ENCODE measurements around the gene RIMBP2.

Gene RIMBP2

DNA sequence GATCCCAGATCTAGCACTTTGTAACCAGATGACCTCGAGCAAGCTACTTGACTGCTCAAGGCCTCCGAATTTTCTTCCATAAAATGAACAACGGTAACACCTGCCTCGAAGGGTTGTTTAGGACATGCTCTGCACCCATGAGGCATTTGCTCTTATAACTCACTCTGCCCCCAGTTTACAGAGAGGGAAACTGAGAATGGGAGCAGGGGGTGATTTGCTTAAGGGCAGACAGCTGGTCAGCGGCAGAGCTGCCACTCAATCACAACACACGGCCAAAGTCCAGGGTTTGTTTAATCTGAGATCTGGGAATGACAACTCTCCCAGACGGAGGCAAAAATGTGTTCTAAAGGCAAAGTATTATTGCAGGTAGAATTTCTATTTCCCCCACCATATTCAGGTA lies 156.3 kb downstream of the RIMBP2 start:
- DNase-seq: no peak
- no peaks in the 10 kb centered on the region for H3K4me1 ChIP-seq (ENCODE audit: low read length)
- no peaks in the 10 kb centered on the region for H3K36me3 ChIP-seq (replicated peaks; ENCODE audit: insufficient read depth, low read length)
- H2AFZ ChIP-seq (ENCODE audit: low read length): no peak overlapping the region
- no peaks in the 10 kb centered on the region for H3F3A ChIP-seq (ENCODE audit: insufficient read depth, low read length)
- H3K4me2 ChIP-seq (ENCODE audit: low read depth, low read length): no peak overlapping the region
- no peaks in the 10 kb centered on the region for H3K9me3 ChIP-seq (replicated peaks; ENCODE audit: insufficient read depth, low read length)
- H3K27ac ChIP-seq (ENCODE audit: low read length): no peak overlapping the region
- TF ChIP-seq EZH2 (optimal IDR thresholded peaks at IDR 0.05; ENCODE audit: low read depth, low read length) (no peak), EZH2phosphoT487 (IDR thresholded peaks at IDR 0.05; ENCODE audit: low read length) (no peak)
- TF ChIP-seq, protein P1, sequence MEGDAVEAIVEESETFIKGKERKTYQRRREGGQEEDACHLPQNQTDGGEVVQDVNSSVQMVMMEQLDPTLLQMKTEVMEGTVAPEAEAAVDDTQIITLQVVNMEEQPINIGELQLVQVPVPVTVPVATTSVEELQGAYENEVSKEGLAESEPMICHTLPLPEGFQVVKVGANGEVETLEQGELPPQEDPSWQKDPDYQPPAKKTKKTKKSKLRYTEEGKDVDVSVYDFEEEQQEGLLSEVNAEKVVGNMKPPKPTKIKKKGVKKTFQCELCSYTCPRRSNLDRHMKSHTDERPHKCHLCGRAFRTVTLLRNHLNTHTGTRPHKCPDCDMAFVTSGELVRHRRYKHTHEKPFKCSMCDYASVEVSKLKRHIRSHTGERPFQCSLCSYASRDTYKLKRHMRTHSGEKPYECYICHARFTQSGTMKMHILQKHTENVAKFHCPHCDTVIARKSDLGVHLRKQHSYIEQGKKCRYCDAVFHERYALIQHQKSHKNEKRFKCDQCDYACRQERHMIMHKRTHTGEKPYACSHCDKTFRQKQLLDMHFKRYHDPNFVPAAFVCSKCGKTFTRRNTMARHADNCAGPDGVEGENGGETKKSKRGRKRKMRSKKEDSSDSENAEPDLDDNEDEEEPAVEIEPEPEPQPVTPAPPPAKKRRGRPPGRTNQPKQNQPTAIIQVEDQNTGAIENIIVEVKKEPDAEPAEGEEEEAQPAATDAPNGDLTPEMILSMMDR (IDR thresholded peaks at IDR 0.05; ENCODE audit: low read length): no peak
- H4K20me1 ChIP-seq (ENCODE audit: insufficient read depth, low read length): no peaks in the 10 kb centered on the region
- no peaks in the 10 kb centered on the region for H3K79me2 ChIP-seq (ENCODE audit: low read length)
- no peak overlapping the region for H3K4me3 ChIP-seq (ENCODE audit: low read length)
- no peaks in the 10 kb centered on the region for H3K27me3 ChIP-seq (replicated peaks; ENCODE audit: insufficient read depth, low read length)
- H3K9me2 ChIP-seq (replicated peaks; ENCODE audit: insufficient read depth, low read length): no peaks in the 10 kb centered on the region
- no peak overlapping the region for H3K9ac ChIP-seq (ENCODE audit: low read length)

GRCh38 chr12:130557886-130558765 lies 158.0 kb downstream of the RIMBP2 start:
- no peak overlapping the region for H2AFZ ChIP-seq (ENCODE audit: low read length)
- no peaks in the 10 kb centered on the region for H3K4me1 ChIP-seq (ENCODE audit: low read length)
- no peaks in the 10 kb centered on the region for H3K9me3 ChIP-seq (replicated peaks; ENCODE audit: insufficient read depth, low read length)
- no peak for DNase-seq
- no peak overlapping the region for H3K4me2 ChIP-seq (ENCODE audit: low read depth, low read length)
- no peak overlapping the region for H3K9ac ChIP-seq (ENCODE audit: low read length)
- no peaks in the 10 kb centered on the region for H4K20me1 ChIP-seq (ENCODE audit: insufficient read depth, low read length)
- H3K27me3 ChIP-seq (replicated peaks; ENCODE audit: insufficient read depth, low read length): no peaks in the 10 kb centered on the region
- no peaks in the 10 kb centered on the region for H3K36me3 ChIP-seq (replicated peaks; ENCODE audit: insufficient read depth, low read length)
- H3F3A ChIP-seq (ENCODE audit: insufficient read depth, low read length): no peaks in the 10 kb centered on the region
- H3K9me2 ChIP-seq (replicated peaks; ENCODE audit: insufficient read depth, low read length): no peaks in the 10 kb centered on the region
- H3K4me3 ChIP-seq (ENCODE audit: low read length): no peak overlapping the region
- no peaks in the 10 kb centered on the region for H3K79me2 ChIP-seq (ENCODE audit: low read length)
- TF ChIP-seq EZH2 (optimal IDR thresholded peaks at IDR 0.05; ENCODE audit: low read depth, low read length) (no peak), EZH2phosphoT487 (IDR thresholded peaks at IDR 0.05; ENCODE audit: low read length) (no peak)
- TF ChIP-seq, protein P1 (IDR thresholded peaks at IDR 0.05; ENCODE audit: low read length): no peak
- H3K27ac ChIP-seq (ENCODE audit: low read length): no peak overlapping the region

DNA sequence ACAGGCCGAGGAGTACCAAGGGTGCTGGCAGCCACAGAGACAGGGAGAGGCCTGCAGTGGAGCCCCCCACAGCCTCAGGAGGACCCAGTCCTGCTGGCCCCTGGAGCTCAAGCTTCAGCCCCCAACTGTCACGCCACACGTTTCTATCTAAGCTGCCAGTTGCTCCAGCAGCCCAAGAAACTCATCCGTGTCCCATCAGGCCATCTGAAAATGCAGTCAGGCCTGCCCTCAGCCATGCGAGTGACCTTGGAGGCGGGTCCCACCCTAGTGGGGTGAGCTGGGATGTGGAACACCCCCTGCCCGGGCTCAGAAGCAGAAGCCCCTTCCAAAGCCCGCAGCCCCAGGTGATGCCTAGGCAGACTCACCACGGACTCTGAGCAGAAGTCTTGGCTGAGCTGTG lies 158.9 kb downstream of the RIMBP2 start:
- no peak for DNase-seq
- no peaks in the 10 kb centered on the region for H3K9me3 ChIP-seq (replicated peaks; ENCODE audit: insufficient read depth, low read length)
- no peak overlapping the region for H3K4me3 ChIP-seq (ENCODE audit: low read length)
- H3F3A ChIP-seq (ENCODE audit: insufficient read depth, low read length): no peaks in the 10 kb centered on the region
- H3K9me2 ChIP-seq (replicated peaks; ENCODE audit: insufficient read depth, low read length): no peaks in the 10 kb centered on the region
- no peak overlapping the region for H3K9ac ChIP-seq (ENCODE audit: low read length)
- no peaks in the 10 kb centered on the region for H3K36me3 ChIP-seq (replicated peaks; ENCODE audit: insufficient read depth, low read length)
- no peaks in the 10 kb centered on the region for H3K79me2 ChIP-seq (ENCODE audit: low read length)
- no peaks in the 10 kb centered on the region for H4K20me1 ChIP-seq (ENCODE audit: insufficient read depth, low read length)
- H3K4me1 ChIP-seq (ENCODE audit: low read length): no peaks in the 10 kb centered on the region
- no peak overlapping the region for H3K4me2 ChIP-seq (ENCODE audit: low read depth, low read length)
- no peaks in the 10 kb centered on the region for H3K27me3 ChIP-seq (replicated peaks; ENCODE audit: insufficient read depth, low read length)
- TF ChIP-seq EZH2 (optimal IDR thresholded peaks at IDR 0.05; ENCODE audit: low read depth, low read length) (no peak), EZH2phosphoT487 (IDR thresholded peaks at IDR 0.05; ENCODE audit: low read length) (no peak)
- TF ChIP-seq, protein P1 (IDR thresholded peaks at IDR 0.05; ENCODE audit: low read length): no peak
- H2AFZ ChIP-seq (ENCODE audit: low read length): no peak overlapping the region
- no peak overlapping the region for H3K27ac ChIP-seq (ENCODE audit: low read length)
